ENCODE results near the gene SUN2. TPM values are rescaled to one million over a fixed set of nuclear protein-coding genes. Genes with fewer than 3 reads are reported as not detected.

SUN2 gene
- total RNA-seq, 1 experiment from 2014 or later = 169 TPM

DNA sequence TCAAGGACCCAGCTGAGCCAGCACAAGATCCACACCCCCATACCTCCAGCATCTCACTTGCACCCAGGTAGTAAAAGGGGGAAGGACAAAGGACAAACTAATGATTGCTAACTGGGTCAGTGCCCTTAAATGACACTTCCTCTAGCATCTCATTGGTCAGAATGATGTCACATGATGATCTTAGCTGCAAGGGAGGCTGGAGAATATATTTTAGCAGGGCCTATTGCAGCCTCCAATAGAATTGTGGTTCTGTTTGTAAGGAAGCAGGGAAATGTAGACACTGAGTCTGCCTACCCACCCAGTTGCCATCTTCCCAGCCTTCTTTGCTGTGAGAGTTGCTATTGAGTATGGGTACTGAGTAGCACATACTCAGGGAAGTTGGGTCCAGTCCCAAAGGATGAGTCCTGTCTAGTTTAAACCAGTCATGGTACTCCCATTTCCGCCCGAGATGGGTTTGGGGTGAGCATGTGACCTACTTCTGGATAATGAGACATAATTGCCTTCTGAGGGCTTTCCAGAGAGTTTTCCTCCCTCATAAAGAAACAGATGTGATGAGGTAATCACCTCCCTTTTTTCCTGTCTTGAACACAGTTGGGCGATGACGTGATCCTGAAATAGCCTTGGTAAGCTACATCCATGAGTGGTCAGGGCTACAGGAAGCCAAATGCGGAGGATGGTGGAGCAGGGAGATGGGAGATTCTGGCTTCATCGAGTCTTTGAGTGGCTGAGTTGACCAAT, 43.6 kb upstream of the SUN2 start:
- Histone ChIP-seq H3K27me3 (ENCODE audit: insufficient read depth, low read depth) (no peaks in the 10 kb centered on the region), H3K36me3 (ENCODE audit: low read depth) (no peaks in the 10 kb centered on the region), H3K79me2 (ENCODE audit: low read depth) (no peaks in the 10 kb centered on the region), H3K4me2 (no peak overlapping the region), H2AFZ (no peak overlapping the region), H3K9me3 (ENCODE audit: insufficient read depth, low read depth) (no peaks in the 10 kb centered on the region), H3K27ac (no peak overlapping the region), H3K4me3 (no peak overlapping the region), H3K9me2 (ENCODE audit: insufficient read depth) (no peaks in the 10 kb centered on the region), H3K4me1 (replicated peaks; ENCODE audit: insufficient read depth) (peaks cover 21% of the 10 kb centered on the region), H4K20me1 (ENCODE audit: insufficient read depth) (no peaks in the 10 kb centered on the region), H3F3A (ENCODE audit: insufficient read depth, low read depth) (peaks cover 28% of the 10 kb centered on the region)
- DNase-seq = peak in 1 of 2 experiments; percentile 31
- CTCF ChIA-PET = no interaction called here
- BruUV-seq (replicated peaks) = no TSS peak
- intact Hi-C loops (cut with micrococcal nuclease; ENCODE audit: unreplicated experiment) = no loop called here
- TF ChIP-seq CTCF (conservative IDR thresholded peaks at IDR 0.05) (no peak), EZH2 (IDR thresholded peaks at IDR 0.05; ENCODE audit: low read depth) (no peak)
- POLR2A ChIA-PET (ENCODE audit: unreplicated experiment) = no interaction called here

DNA sequence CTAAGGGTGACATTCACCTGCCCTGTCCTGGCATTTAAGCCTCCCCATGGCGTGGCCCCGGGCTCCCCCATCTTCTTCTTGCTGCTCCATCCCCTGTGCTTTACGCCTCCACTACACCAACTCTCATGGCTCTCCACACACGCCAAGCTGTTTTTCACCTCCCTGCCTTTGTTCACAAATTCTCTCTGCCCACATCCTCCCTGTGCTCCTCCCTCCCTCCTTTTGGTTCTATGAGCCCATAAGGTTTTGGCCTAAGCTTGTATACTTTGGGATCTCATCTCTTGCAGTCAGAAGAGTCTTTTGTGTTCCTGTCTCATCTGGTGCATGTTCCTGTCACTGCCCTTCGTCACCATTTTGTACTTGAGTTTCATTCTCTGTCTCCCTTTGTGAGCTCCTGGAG, 42.7 kb upstream of the SUN2 start:
- ChIA-PET POLR2A (ENCODE audit: unreplicated experiment) (no interaction called here), CTCF (no interaction called here)
- Histone ChIP-seq H3K9me2 (ENCODE audit: insufficient read depth) (no peaks in the 10 kb centered on the region), H3K27me3 (ENCODE audit: insufficient read depth, low read depth) (no peaks in the 10 kb centered on the region), H3K36me3 (ENCODE audit: low read depth) (no peaks in the 10 kb centered on the region), H2AFZ (no peak overlapping the region), H3K9me3 (ENCODE audit: insufficient read depth, low read depth) (no peaks in the 10 kb centered on the region), H3K4me3 (no peak overlapping the region), H3F3A (ENCODE audit: insufficient read depth, low read depth) (peaks cover 20% of the 10 kb centered on the region), H3K27ac (no peak overlapping the region), H3K4me2 (no peak overlapping the region), H4K20me1 (ENCODE audit: insufficient read depth) (no peaks in the 10 kb centered on the region), H3K79me2 (ENCODE audit: low read depth) (peaks cover 1% of the 10 kb centered on the region), H3K4me1 (replicated peaks; ENCODE audit: insufficient read depth) (peaks cover 22% of the 10 kb centered on the region)
- intact Hi-C loops (cut with micrococcal nuclease; ENCODE audit: unreplicated experiment) = no loop called here
- no peak for TF ChIP-seq EZH2 (IDR thresholded peaks at IDR 0.05; ENCODE audit: low read depth)
- TF ChIP-seq CTCF (conservative IDR thresholded peaks at IDR 0.05) = no peak
- no peak for DNase-seq
- BruUV-seq (replicated peaks) = no TSS peak

- Histone ChIP-seq H3K36me3 (ENCODE audit: low read depth) (no peaks in the 10 kb centered on the region), H4K20me1 (ENCODE audit: insufficient read depth) (no peaks in the 10 kb centered on the region), H3K9me2 (ENCODE audit: insufficient read depth) (no peaks in the 10 kb centered on the region), H3K4me3 (no peak overlapping the region), H3K27me3 (ENCODE audit: insufficient read depth, low read depth) (no peaks in the 10 kb centered on the region), H2AFZ (no peak overlapping the region), H3K4me2 (no peak overlapping the region), H3K4me1 (replicated peaks; ENCODE audit: insufficient read depth) (peaks cover 18% of the 10 kb centered on the region), H3K79me2 (ENCODE audit: low read depth) (peaks cover 14% of the 10 kb centered on the region), H3K27ac (no peak overlapping the region), H3K9me3 (ENCODE audit: insufficient read depth, low read depth) (no peaks in the 10 kb centered on the region), H3F3A (ENCODE audit: insufficient read depth, low read depth) (peaks cover 11% of the 10 kb centered on the region; the same call in 1 of the 2 replicates)
- BruUV-seq (replicated peaks) = no TSS peak
- ChIA-PET CTCF (no interaction called here), POLR2A (ENCODE audit: unreplicated experiment) (no interaction called here)
- intact Hi-C loops (cut with micrococcal nuclease; ENCODE audit: unreplicated experiment) = no loop called here
- DNase-seq = no peak
- no peak for TF ChIP-seq EZH2 (IDR thresholded peaks at IDR 0.05; ENCODE audit: low read depth)
- no peak for TF ChIP-seq CTCF (conservative IDR thresholded peaks at IDR 0.05)
These were observed 40.6 kb upstream of the SUN2 start for GRCh38 chr22:38796262-38796957.

Data from PC-9 (cell line).